ENCODE data around the gene SLC30A4.

SLC30A4 gene

GRCh38 chr15:45448066-45448915 is 74.3 kb downstream of the SLC30A4 start:
- no peak overlapping the region for H3K4me3 ChIP-seq (replicated peaks in 1 of 2; ENCODE audit: low read depth in 2 of 2, low read length in 2 of 2)
- TF ChIP-seq CTCF (IDR thresholded peaks at IDR 0.05; ENCODE audit: low read depth, low read length) = no peak
- peak in 1 of 2 donors; percentile 40 for DNase-seq (ENCODE audit: low read depth in 2 of 2)

GRCh38 chr15:45443645-45444044 is 78.9 kb downstream of the SLC30A4 start:
- TF ChIP-seq CTCF (IDR thresholded peaks at IDR 0.05; ENCODE audit: low read depth, low read length) = no peak
- DNase-seq (ENCODE audit: low read depth in 2 of 2) = no peak

GRCh38 chr15:45442507-45443135 is 79.9 kb downstream of the SLC30A4 start:
- no peak overlapping the region for H3K4me3 ChIP-seq (replicated peaks in 1 of 2; ENCODE audit: low read depth in 2 of 2, low read length in 2 of 2)
- peak; percentile 50 to 63 for DNase-seq (ENCODE audit: low read depth in 2 of 2)
- TF ChIP-seq CTCF (IDR thresholded peaks at IDR 0.05; ENCODE audit: low read depth, low read length) = no peak

More at GRCh38 chr15:45443645-45444044, 78.9 kb downstream of the SLC30A4 start:
- H3K4me3 ChIP-seq (replicated peaks in 1 of 2; ENCODE audit: low read depth in 2 of 2, low read length in 2 of 2) = no peak overlapping the region

- no peak for TF ChIP-seq CTCF (IDR thresholded peaks at IDR 0.05; ENCODE audit: low read depth, low read length)
- no peak for DNase-seq (ENCODE audit: low read depth in 2 of 2)
- H3K4me3 ChIP-seq (replicated peaks in 1 of 2; ENCODE audit: low read depth in 2 of 2, low read length in 2 of 2) = no peak overlapping the region
Measured at GRCh38 chr15:45441686-45442085, 80.9 kb downstream of the SLC30A4 start.

- DNase-seq (ENCODE audit: low read depth in 2 of 2) = no peak
- no peak overlapping the region for H3K4me3 ChIP-seq (replicated peaks in 1 of 2; ENCODE audit: low read depth in 2 of 2, low read length in 2 of 2)
- TF ChIP-seq CTCF (IDR thresholded peaks at IDR 0.05; ENCODE audit: low read depth, low read length) = no peak
Measured at GRCh38 chr15:45441036-45441435, 81.5 kb downstream of the SLC30A4 start.

GRCh38 chr15:45439521-45440260 is 82.9 kb downstream of the SLC30A4 start:
- DNase-seq (ENCODE audit: low read depth in 2 of 2) = no peak
- H3K4me3 ChIP-seq (replicated peaks in 1 of 2; ENCODE audit: low read depth in 2 of 2, low read length in 2 of 2) = no peak overlapping the region
- no peak for TF ChIP-seq CTCF (IDR thresholded peaks at IDR 0.05; ENCODE audit: low read depth, low read length)

Data from cardiac fibroblast (primary cell).